Stimulated activated CD4-positive, alpha-beta T cell treated with anti-CD3 and anti-CD28 coated beads, Interleukin-4, amount 100 ng/mL, for 4 hours (primary cell): ENCODE results near the gene USP40.
A peak's percentile ranks its signal among the peaks of the same experiment; 100 is the strongest.

ENCODE experiments used
- DNase-seq, 2 experiments: peaks; one replicate each; pipeline ENCODE4 v3.0.0-alpha.2; 2020

The USP40 gene

GRCh38 chr2:233458031-233458610 is 108.5 kb downstream of the USP40 start:
- DNase-seq: no peak

DNA sequence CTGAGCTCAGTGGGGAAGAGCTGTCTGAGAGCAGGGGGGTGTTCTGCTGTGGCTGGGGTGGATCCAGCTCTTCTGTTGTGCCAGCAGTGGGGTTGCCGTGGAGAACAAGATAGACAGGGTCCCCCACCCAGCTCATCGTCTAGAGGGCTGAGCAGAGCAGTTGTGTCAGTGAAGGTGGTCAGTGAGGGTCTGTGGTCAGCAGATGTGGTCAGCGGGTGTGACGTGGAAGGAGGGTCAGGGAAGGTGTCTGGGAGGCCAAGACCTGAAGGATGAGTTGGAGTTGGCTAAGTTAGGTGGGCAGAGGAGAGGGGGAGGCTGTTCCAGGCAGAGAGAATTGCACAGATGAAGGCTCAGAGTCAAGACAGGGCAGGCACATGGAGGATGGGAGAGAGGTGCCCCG is 109.2 kb downstream of the USP40 start:
- DNase-seq: no peak

- no peak for DNase-seq
These were observed 109.6 kb downstream of the USP40 start for GRCh38 chr2:233456934-233457333.

- DNase-seq: no peak
These were observed 110.5 kb downstream of the USP40 start for GRCh38 chr2:233456111-233456510.

DNA sequence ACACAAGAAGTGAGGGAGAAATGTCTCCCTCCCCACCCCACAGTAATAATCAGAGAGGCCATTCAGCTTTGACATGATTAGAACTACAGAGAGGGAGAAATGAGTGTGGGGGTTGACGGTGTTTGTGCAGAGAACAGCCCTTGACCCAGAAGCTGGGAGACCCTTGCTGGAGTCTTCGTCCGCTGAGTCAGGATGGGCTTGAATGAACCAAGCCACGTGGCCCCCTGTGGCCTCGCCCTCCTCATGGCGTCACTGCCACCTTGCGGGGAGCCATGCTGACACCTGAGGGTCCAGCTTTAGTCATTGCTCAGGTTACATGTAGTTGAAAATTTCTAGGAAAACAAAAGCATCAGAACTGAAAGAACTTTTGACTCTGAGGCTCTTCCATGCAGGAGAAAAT is 111.1 kb downstream of the USP40 start:
- DNase-seq: no peak

DNA sequence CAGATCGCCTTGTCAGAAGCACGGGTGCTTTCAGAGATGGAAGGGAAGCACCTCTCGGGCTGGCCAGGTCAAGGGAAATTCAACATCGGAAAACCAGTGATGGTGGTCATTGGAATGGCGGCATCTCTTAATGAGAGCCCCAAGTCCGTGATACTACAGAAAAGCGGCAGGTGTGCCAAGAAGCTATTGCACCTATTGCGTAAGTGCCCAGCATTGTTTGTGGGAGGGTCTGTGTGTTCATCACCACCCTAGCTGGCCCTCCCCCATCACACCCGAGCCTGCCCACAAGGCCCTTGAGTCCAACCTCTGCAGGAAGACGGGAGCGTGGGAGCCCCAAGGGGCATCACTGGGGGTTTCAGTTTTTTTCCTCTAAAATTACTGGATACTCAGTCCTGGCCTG is 111.6 kb downstream of the USP40 start:
- DNase-seq: no peak

- no peak for DNase-seq
These were observed 112.7 kb downstream of the USP40 start for GRCh38 chr2:233453916-233454315.

GRCh38 chr2:233453111-233453915 is 113.3 kb downstream of the USP40 start:
- no peak for DNase-seq

DNA sequence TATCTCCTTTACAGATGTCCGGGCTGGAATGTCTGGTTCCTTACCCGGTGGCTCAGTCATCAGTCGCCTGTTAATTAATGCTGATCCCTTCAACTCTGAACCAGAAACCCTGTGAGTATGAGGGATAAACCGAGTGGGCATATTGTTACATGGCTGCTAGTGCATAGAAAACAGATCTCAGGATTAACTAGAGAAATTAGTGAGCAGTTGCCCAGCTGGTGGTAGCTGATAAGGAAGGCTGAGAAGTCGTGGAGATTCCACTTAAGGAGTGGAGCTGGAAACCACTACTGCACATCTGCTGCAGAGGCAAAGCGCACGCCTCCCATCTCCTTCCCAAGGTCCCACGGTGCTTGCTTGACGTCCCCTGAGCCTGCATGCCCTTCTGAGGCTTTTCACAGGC is 114.6 kb downstream of the USP40 start:
- no peak for DNase-seq

DNA sequence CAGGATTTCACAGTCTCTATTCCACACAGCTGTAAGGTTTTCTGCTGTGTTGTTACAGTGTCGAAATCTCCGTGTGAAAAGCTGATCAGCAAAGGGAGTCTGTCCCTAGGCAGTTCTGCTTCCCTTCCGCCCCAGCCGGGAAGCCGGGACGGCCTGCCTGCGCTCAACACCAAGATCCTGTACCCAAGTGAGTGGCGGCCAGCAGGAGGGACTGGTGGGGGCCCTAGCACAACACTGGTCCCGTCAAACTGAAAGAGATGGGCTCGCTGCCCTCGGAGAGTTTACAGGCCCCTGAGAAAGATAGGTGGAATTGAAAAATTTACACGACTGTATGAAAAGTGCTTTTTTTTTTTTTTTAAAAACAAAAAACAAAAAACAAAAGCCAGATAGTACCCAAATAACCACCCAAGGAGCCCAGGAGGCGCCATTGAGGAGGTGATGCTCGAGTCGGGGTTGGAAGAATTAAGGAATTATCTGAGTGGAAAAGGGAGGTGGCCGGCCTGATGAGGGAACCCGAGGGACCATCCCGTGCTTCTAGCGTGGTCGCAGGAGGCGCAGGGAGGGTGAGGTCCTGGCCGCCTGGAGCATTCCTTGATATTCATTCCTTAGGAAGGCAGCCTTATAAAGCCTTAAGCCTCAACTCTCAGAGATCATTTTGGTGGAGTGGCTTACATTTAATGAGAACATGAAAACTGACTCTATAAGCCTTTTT is 115.6 kb downstream of the USP40 start:
- no peak for DNase-seq

DNA sequence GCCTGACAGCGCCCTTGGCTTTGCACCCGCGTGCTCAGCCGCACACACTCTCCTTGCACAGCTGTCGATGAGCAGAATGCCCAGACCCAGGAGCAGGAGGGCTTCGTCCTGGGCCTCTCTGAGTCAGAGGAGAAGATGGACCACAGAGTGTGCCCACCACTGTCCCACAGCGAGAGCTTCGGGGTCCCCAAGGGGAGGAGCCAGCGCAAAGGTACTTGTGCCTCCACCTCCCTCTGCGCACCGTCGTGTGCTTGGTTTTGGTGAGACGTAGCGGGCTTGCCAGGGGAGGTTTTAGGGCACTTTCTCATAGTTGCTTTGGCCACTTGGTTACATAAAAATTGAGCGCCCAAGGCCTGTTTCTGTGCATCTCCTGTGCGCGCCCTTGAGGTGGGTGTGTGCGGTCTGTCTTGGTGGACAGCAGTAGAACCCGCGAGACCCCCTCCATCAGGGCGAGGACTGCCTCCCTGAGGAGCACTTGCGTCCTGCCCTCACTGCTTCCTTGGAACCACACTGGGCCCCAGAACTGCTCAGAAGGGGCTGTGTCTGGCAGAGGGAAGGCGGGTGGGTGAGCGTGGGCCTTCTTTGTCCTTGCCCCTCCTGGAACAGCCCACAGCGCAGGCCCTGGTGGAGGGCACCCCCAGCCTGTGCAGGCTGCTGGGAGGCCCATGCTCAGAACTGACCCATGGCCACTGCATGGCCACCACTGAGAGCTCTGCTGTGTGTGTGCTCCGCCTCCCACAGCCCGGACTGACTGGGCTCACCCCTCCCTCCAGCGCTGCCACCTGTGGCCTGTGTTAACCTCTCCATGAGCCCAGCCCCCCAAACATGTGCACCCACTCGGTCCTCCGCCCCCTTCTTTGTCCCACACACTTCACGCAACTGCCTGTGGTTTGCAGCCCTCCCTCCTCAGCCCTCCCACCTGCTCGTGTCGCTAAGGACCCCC is 116.4 kb downstream of the USP40 start:
- DNase-seq: no peak

DNA sequence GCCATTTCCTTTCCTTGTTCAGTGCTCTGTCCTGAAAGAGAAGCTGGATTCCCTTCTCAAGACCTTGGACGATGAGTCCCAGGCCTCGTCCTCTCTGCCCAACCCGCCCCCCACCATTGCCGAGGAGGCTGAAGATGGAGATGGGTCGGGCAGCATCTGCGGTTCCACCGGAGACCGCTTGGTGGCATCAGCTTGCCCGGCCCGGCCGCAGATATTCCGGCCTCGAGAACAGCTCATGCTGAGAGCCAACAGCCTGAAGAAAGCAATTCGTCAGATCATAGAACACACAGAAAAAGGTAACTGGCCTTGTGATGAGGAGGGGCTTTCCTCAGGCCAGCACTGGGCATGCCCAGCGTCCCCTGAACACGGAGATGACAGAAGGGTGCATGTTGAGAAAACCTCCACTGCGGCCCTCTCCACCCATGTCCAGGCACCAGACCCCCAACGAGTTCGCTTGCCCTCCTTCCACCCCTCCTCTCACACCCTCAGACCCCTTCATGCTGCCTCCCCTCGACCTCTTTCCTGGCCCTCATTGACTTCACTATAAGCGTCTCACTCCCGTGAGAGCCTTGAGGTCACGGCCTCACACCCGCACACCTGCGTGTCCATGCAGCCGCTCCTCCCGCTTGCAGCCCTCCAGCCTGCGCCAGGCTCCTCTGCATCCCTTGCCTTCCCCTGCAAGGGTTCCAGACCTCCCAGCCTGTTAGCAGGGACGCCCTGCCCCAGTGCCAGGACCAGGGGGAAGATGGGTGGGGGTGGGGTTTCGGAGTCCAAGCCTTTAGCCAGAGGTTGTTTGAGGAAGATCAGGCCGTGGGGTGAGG is 117.3 kb downstream of the USP40 start:
- no peak for DNase-seq

- no peak for DNase-seq
These were observed 118.0 kb downstream of the USP40 start for GRCh38 chr2:233448575-233448974.

GRCh38 chr2:233448220-233448559 is 118.4 kb downstream of the USP40 start:
- DNase-seq: no peak

GRCh38 chr2:233447506-233448219 is 118.9 kb downstream of the USP40 start:
- no peak for DNase-seq

GRCh38 chr2:233446606-233447305 is 119.8 kb downstream of the USP40 start:
- DNase-seq: no peak

DNA sequence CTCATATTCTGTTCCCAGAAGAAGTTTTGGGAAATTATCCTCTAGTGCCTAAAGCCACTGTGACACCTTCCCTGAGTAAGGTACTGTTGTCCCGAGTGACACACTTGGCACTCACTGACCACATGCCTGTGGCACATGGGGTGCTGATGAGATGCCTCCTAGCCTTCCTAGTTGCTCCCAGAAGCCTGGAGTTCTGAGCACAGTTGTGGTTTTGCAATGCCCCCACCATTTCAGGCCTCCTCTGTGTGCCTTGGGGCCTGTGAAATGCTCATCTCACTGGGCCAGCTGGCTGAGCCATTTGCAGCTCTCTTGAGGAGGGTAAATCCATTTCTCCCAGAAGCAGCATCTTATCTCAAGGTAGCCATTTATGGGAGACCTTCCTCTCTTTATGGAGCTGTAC is 120.5 kb downstream of the USP40 start:
- no peak for DNase-seq

DNA sequence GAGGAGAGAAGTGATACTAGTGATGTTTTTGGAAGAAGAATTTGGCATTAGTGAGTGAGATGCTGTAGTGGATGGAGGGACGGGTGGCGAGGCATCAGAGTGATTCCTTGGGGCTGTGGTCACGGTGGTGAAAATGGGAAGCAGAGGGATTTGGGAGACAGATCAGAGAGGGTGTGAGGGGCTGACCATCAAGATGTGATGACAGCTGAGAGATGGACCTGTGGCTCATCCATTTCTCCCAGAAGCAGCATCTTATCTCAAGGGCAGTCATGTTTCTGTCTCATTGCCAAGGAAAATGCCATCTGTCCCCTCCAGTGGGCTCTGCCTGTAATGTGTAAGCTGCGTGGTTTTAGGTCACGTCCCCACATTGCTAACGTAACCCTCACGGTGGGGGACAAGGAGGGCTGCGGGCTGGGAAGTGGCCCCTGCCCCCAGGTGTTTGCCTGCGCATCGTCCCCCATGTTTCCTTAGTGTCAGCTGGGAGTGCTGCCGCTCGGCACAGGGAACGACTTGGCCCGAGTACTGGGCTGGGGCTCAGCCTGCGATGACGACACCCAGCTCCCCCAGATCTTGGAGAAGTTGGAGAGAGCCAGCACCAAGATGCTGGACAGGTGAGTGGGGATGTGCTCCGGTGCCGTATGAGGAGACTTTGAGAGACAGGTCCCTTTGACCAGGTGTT is 121.3 kb downstream of the USP40 start:
- no peak for DNase-seq

- DNase-seq: no peak
These were observed 122.1 kb downstream of the USP40 start for GRCh38 chr2:233444501-233444900.

DNA sequence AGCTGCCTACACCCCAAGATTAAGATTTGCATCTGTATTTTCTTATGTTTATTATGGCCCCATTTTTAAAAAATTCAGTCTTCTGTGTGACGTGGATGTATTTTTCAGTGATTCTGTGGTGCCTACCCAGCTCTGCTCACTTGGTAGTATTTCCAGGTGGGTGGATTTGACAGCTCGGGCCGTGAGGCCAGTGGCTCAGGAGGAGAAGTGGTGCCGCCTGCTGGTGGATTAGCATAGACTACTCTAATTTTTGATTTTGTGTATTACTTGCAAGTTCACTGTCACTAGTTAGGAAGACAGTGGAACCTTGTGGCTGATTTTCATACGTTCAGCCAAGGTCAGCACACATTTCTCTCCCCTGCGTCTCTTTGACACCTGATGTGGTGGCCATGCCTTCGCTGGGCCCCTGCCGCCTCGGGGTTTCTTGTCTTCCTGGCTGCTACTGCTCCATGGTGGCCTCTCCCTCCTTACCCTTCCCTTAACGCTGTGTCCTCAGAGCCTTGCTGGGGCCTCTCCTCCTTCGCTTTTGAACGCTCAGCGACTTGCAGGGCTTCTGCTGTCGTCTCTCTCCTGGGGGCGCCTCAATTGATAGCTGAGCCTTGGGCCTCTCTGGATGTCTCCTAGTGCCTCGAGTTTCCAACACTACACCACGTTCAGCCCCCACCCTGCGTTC is 122.9 kb downstream of the USP40 start:
- peak; percentile 75 to 81 for DNase-seq
